Measurements from ENCODE around the gene GALNT1. TPM values are rescaled to one million over a fixed set of nuclear protein-coding genes. Genes with fewer than 3 reads are reported as not detected.

The GALNT1 gene
- total RNA-seq, 1 donor from 2014 or later = 29.2 TPM

DNA sequence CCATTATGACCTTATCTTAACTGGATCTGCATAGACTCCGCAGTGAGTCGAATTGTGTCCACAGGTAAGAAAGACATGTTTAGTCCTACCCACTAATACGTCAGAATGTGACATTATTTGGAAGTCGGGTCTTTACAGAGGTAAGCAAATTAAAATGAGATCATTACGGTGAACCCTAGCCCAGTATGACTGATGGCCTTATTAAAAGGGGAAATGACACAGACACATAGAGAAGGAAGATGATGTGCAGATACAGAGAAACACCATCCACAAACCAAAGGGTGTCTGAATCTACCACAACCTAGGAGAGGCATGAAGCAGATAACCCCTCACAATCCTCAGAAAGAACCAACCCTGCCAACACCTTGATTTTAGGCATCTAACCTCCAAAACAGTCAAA lies 135.6 kb downstream of the GALNT1 start:
- intact Hi-C loops (cut with DNase I) = no loop called here
- H3K9me3 ChIP-seq = peaks cover 4% of the 10 kb centered on the region
- no peak for DNase-seq (ENCODE audit: extremely low spot score in 2 of 2)
- H3K36me3 ChIP-seq = no peaks in the 10 kb centered on the region
- no peak overlapping the region for H3K4me3 ChIP-seq
- H3K4me1 ChIP-seq = no peaks in the 10 kb centered on the region
- TF ChIP-seq POLR2A (IDR thresholded peaks at IDR 0.05) = no peak
- TF ChIP-seq CTCF (IDR thresholded peaks at IDR 0.05) = no peak
- TF ChIP-seq POLR2AphosphoS5 (IDR thresholded peaks at IDR 0.05; ENCODE audit: insufficient read depth in 1 of 2, low read depth in 1 of 2) = no peak
- H3K27me3 ChIP-seq = no peaks in the 10 kb centered on the region
- H3K27ac ChIP-seq = no peak overlapping the region

- Histone ChIP-seq H3K4me3 (no peak overlapping the region), H3K4me1 (no peaks in the 10 kb centered on the region), H3K27me3 (no peaks in the 10 kb centered on the region), H3K36me3 (no peaks in the 10 kb centered on the region), H3K27ac (no peak overlapping the region), H3K9me3 (peaks cover 4% of the 10 kb centered on the region)
- intact Hi-C loops (cut with DNase I) = no loop called here
- TF ChIP-seq CTCF (IDR thresholded peaks at IDR 0.05) = no peak
- no peak for TF ChIP-seq POLR2AphosphoS5 (IDR thresholded peaks at IDR 0.05; ENCODE audit: insufficient read depth in 1 of 2, low read depth in 1 of 2)
- no peak for TF ChIP-seq POLR2A (IDR thresholded peaks at IDR 0.05)
- no peak for DNase-seq (ENCODE audit: extremely low spot score in 2 of 2)
These were observed 140.0 kb downstream of the GALNT1 start for GRCh38 chr18:35721431-35722081.

DNA sequence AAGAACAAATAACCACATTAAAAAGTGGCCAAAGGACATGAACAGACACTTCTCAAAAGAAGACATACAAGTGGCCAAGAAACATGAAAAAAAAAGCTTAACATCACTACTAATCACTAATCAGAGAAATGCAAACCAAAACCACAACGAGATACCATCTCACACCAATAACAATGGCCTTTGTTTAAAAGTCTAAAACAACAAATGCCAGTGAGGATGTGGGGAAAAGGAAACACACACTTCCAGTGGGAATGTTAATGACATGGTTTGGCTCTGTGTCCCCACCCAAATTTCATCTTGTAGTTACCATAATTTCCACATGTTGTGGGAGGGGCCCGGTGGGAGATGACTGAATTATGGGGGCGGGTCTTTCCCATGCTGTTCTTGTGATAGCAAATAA lies 147.1 kb downstream of the GALNT1 start:
- Histone ChIP-seq H3K27ac (no peak overlapping the region), H3K4me1 (no peaks in the 10 kb centered on the region), H3K9me3 (no peaks in the 10 kb centered on the region), H3K36me3 (no peaks in the 10 kb centered on the region), H3K4me3 (no peak overlapping the region), H3K27me3 (no peaks in the 10 kb centered on the region)
- DNase-seq (ENCODE audit: extremely low spot score in 2 of 2) = no peak
- intact Hi-C loops (cut with DNase I) = no loop called here
- TF ChIP-seq POLR2A (IDR thresholded peaks at IDR 0.05) (no peak), POLR2AphosphoS5 (IDR thresholded peaks at IDR 0.05; ENCODE audit: insufficient read depth in 1 of 2, low read depth in 1 of 2) (no peak), CTCF (IDR thresholded peaks at IDR 0.05) (no peak)

DNA sequence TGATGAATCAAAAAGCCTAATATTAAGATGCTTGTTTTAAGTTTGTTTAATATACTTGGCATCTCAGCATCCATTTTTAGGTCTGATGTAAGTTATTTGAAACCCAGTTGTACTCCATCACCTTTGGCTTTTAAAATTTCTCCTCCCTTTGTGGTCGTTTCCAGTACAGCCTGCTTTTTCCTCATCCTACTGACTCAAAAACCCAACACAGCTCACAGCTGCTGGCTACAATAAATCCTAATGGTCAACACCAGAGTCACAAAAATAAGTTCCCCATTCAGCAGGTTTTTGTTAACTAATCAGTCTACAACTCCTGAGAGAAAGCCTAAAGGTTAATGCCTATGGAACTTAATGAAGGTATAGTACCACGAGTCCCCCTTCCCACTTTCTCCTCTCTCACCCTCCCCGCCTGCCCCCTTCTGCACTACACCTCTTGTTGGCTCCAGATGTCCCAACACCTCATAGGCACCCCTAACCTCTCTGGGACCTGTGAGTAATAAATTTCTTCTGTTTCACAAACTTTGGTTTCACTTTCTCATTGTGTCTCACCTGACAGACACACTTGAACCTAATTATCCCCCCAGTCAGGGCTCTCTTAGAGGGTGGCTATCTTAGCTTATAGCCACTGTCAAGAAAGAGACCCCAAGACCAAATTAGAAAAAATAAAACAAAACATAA lies 148.6 kb downstream of the GALNT1 start:
- H3K27ac ChIP-seq = no peak overlapping the region

More for the DNA sequence above, 148.6 kb downstream of the GALNT1 start:
- Histone ChIP-seq H3K36me3 (no peaks in the 10 kb centered on the region), H3K4me1 (no peaks in the 10 kb centered on the region), H3K9me3 (no peaks in the 10 kb centered on the region), H3K4me3 (no peak overlapping the region), H3K27me3 (no peaks in the 10 kb centered on the region)
- TF ChIP-seq CTCF (IDR thresholded peaks at IDR 0.05) (no peak), POLR2A (IDR thresholded peaks at IDR 0.05) (no peak)
- intact Hi-C loops (cut with DNase I) = no loop called here
- DNase-seq (ENCODE audit: extremely low spot score in 2 of 2) = no peak

Measured in vagina (tissue), 2 donors.